ENCODE results near the gene DNMBP.
"Not testable (repeated sequence)": the region's sequence is repeated elsewhere in the genome, so short reads cannot be mapped to it uniquely, and the experiment has no call there.

Gene DNMBP

DNA sequence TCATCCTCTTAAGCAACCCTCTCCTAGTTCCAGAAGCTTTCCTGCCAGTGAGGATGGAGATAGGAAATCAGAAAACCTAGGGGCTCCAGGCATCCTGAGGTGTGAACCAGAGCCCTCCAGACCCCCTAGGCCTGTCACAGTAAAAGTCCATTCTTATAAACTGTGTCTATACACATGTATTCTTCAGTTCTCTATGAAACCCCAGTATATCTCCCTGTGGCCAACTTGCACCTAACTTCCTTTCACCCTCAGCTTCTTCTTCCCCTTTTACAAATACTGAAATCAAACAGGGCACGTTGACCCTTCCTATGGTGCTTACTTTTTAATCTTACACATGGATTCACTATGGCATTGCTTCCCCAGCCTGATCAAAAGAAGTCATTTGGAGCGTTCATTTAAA is 168.9 kb downstream of the DNMBP start:
- H3K4me1 ChIP-seq (ENCODE audit: control insufficient read depth in 2 of 2, insufficient read depth in 2 of 2, low read length in 2 of 2); H3K4me3 ChIP-seq (ENCODE audit: low read length in 2 of 2); H3K9me3 ChIP-seq (ENCODE audit: control insufficient read depth in 2 of 2, low read length in 2 of 2); H3K36me3 ChIP-seq (ENCODE audit: control insufficient read depth in 2 of 2, insufficient read depth in 2 of 2, low read length in 2 of 2); H3K27me3 ChIP-seq (ENCODE audit: control insufficient read depth in 2 of 2, insufficient read depth in 2 of 2, low read length in 2 of 2); H3K9ac ChIP-seq (ENCODE audit: low read depth in 1 of 2, low read length in 2 of 2); H3K27ac ChIP-seq (ENCODE audit: low read depth in 2 of 2, low read length in 2 of 2): not testable (repeated sequence)

DNA sequence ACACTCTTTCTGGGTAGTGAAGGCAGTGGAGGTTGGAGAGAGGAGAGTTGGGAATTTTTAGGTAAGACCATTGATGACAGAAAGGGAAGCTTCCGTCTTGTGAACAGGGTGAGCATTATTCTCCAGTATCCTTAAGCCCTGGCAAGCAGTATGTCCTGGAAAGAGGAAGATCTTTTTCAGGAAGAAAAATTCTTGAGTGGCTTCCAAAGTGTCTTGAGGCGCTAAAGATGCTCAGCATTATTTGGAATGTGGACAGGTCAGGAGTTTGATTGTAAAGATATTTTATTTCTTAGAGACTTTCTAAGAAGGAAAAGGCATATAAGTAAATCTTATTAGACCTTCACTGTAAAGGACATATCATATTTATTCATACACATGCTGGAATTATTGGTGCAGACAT is 173.0 kb downstream of the DNMBP start:
- H3K27ac ChIP-seq (ENCODE audit: low read depth in 2 of 2, low read length in 2 of 2) = no peak overlapping the region
- no peak overlapping the region for H3K4me3 ChIP-seq (ENCODE audit: low read length in 2 of 2)
- no peaks in the 10 kb centered on the region for H3K4me1 ChIP-seq (ENCODE audit: control insufficient read depth in 2 of 2, insufficient read depth in 2 of 2, low read length in 2 of 2)
- no peaks in the 10 kb centered on the region for H3K9me3 ChIP-seq (ENCODE audit: control insufficient read depth in 2 of 2, low read length in 2 of 2)
- H3K27me3 ChIP-seq (ENCODE audit: control insufficient read depth in 2 of 2, insufficient read depth in 2 of 2, low read length in 2 of 2) = no peaks in the 10 kb centered on the region
- H3K9ac ChIP-seq (ENCODE audit: low read depth in 1 of 2, low read length in 2 of 2) = no peak overlapping the region
- H3K36me3 ChIP-seq (ENCODE audit: control insufficient read depth in 2 of 2, insufficient read depth in 2 of 2, low read length in 2 of 2) = no peaks in the 10 kb centered on the region

GRCh38 chr10:99835947-99836346 is 173.8 kb downstream of the DNMBP start:
- no peaks in the 10 kb centered on the region for H3K27me3 ChIP-seq (ENCODE audit: control insufficient read depth in 2 of 2, insufficient read depth in 2 of 2, low read length in 2 of 2)
- no peak overlapping the region for H3K9ac ChIP-seq (ENCODE audit: low read depth in 1 of 2, low read length in 2 of 2)
- H3K4me1 ChIP-seq (ENCODE audit: control insufficient read depth in 2 of 2, insufficient read depth in 2 of 2, low read length in 2 of 2) = no peaks in the 10 kb centered on the region
- no peak overlapping the region for H3K27ac ChIP-seq (ENCODE audit: low read depth in 2 of 2, low read length in 2 of 2)
- no peaks in the 10 kb centered on the region for H3K9me3 ChIP-seq (ENCODE audit: control insufficient read depth in 2 of 2, low read length in 2 of 2)
- H3K4me3 ChIP-seq (ENCODE audit: low read length in 2 of 2) = no peak overlapping the region
- H3K36me3 ChIP-seq (ENCODE audit: control insufficient read depth in 2 of 2, insufficient read depth in 2 of 2, low read length in 2 of 2) = no peaks in the 10 kb centered on the region

- Histone ChIP-seq H3K27me3 (ENCODE audit: control insufficient read depth in 2 of 2, insufficient read depth in 2 of 2, low read length in 2 of 2) (no peaks in the 10 kb centered on the region), H3K36me3 (ENCODE audit: control insufficient read depth in 2 of 2, insufficient read depth in 2 of 2, low read length in 2 of 2) (no peaks in the 10 kb centered on the region), H3K4me3 (ENCODE audit: low read length in 2 of 2) (no peak overlapping the region)
Observed at GRCh38 chr10:99834410-99834809, 175.3 kb downstream of the DNMBP start.

GRCh38 chr10:99832439-99832838 is 177.3 kb downstream of the DNMBP start:
- Histone ChIP-seq H3K9ac (ENCODE audit: low read depth in 1 of 2, low read length in 2 of 2) (no peak overlapping the region), H3K4me3 (ENCODE audit: low read length in 2 of 2) (no peak overlapping the region), H3K4me1 (ENCODE audit: control insufficient read depth in 2 of 2, insufficient read depth in 2 of 2, low read length in 2 of 2) (no peaks in the 10 kb centered on the region), H3K27me3 (ENCODE audit: control insufficient read depth in 2 of 2, insufficient read depth in 2 of 2, low read length in 2 of 2) (no peaks in the 10 kb centered on the region), H3K36me3 (ENCODE audit: control insufficient read depth in 2 of 2, insufficient read depth in 2 of 2, low read length in 2 of 2) (no peaks in the 10 kb centered on the region), H3K9me3 (ENCODE audit: control insufficient read depth in 2 of 2, low read length in 2 of 2) (no peaks in the 10 kb centered on the region), H3K27ac (ENCODE audit: low read depth in 2 of 2, low read length in 2 of 2) (no peak overlapping the region)

More at GRCh38 chr10:99834410-99834809, 175.3 kb downstream of the DNMBP start:
- Histone ChIP-seq H3K4me1 (ENCODE audit: control insufficient read depth in 2 of 2, insufficient read depth in 2 of 2, low read length in 2 of 2) (no peaks in the 10 kb centered on the region), H3K9ac (ENCODE audit: low read depth in 1 of 2, low read length in 2 of 2) (no peak overlapping the region), H3K9me3 (ENCODE audit: control insufficient read depth in 2 of 2, low read length in 2 of 2) (no peaks in the 10 kb centered on the region), H3K27ac (ENCODE audit: low read depth in 2 of 2, low read length in 2 of 2) (no peak overlapping the region)

GRCh38 chr10:99828464-99828863 is 181.3 kb downstream of the DNMBP start:
- no peak overlapping the region for H3K9ac ChIP-seq (ENCODE audit: low read depth in 1 of 2, low read length in 2 of 2)
- H3K4me1 ChIP-seq (ENCODE audit: control insufficient read depth in 2 of 2, insufficient read depth in 2 of 2, low read length in 2 of 2) = no peaks in the 10 kb centered on the region
- H3K27me3 ChIP-seq (ENCODE audit: control insufficient read depth in 2 of 2, insufficient read depth in 2 of 2, low read length in 2 of 2) = no peaks in the 10 kb centered on the region
- no peak overlapping the region for H3K27ac ChIP-seq (ENCODE audit: low read depth in 2 of 2, low read length in 2 of 2)
- H3K4me3 ChIP-seq (ENCODE audit: low read length in 2 of 2) = no peak overlapping the region
- H3K36me3 ChIP-seq (ENCODE audit: control insufficient read depth in 2 of 2, insufficient read depth in 2 of 2, low read length in 2 of 2) = no peaks in the 10 kb centered on the region
- H3K9me3 ChIP-seq (ENCODE audit: control insufficient read depth in 2 of 2, low read length in 2 of 2) = no peaks in the 10 kb centered on the region

DNA sequence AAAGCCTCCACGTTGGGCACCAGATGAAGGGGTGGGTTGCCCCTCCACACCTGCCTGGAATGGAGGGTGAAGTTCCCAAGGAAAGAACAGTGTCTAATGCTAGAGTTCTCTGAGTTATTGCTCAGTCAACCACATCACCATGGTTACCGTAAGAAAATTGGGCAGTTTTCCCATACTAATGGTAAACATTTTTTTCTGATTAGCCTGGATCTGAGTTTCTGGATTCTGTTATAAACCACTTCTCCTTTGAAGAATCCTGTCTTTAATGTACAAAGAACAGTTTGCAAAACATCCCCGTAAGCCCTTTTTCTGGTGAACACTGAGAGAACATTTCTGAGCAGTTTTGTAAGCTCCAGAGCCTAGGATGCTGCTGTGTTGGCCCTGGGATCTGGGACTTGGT is 181.8 kb downstream of the DNMBP start:
- H3K4me3 ChIP-seq (ENCODE audit: low read length in 2 of 2) = no peak overlapping the region
- no peaks in the 10 kb centered on the region for H3K36me3 ChIP-seq (ENCODE audit: control insufficient read depth in 2 of 2, insufficient read depth in 2 of 2, low read length in 2 of 2)
- H3K9ac ChIP-seq (ENCODE audit: low read depth in 1 of 2, low read length in 2 of 2) = no peak overlapping the region
- no peak overlapping the region for H3K27ac ChIP-seq (ENCODE audit: low read depth in 2 of 2, low read length in 2 of 2)
- no peaks in the 10 kb centered on the region for H3K27me3 ChIP-seq (ENCODE audit: control insufficient read depth in 2 of 2, insufficient read depth in 2 of 2, low read length in 2 of 2)
- H3K4me1 ChIP-seq (ENCODE audit: control insufficient read depth in 2 of 2, insufficient read depth in 2 of 2, low read length in 2 of 2) = no peaks in the 10 kb centered on the region
- H3K9me3 ChIP-seq (ENCODE audit: control insufficient read depth in 2 of 2, low read length in 2 of 2) = no peaks in the 10 kb centered on the region

Measured in mucosa of rectum (tissue), 2 donors.